HCT116 (cell line): Measurements from ENCODE around the gene CHEK1. TPM values are rescaled to one million over a fixed set of nuclear protein-coding genes. Genes with fewer than 3 reads are reported as not detected.

Experiments used
- ATAC-seq: fragments of 200-7000 bp; cut with Tn5 transposase; 2 replicates; pipeline ENCODE4 v1.9.1; 2020; ENCODE audit warnings: mild to moderate bottlenecking, moderate library complexity
- BruUV-seq: library from RNA; stranded (reverse); fragments of 400-500 nt; replicated peaks from 2 replicates; lab custom pipeline; 2021; lab: Mats Ljungman, UMichigan
- CTCF ChIA-PET: fragments of 300-600 bp; sonication (Branson Sonifier 250); formaldehyde crosslinking; loops from one replicate; lab custom pipeline; 2021; ENCODE audit warnings: antibody characterized with exemption; lab: Charles Lee
- POLR2A ChIA-PET: fragments of 300-600, 350-600 bp; sonication (Branson Sonifier 250); formaldehyde crosslinking; loops from one replicate; lab custom pipeline; 2021; ENCODE audit warnings: antibody characterized with exemption; lab: Charles Lee
- RAD21 ChIA-PET, 2 experiments: fragments of 300-600 bp; sonication (Branson Sonifier 250); formaldehyde crosslinking; loops; one replicate each; lab custom pipeline; 2023; ENCODE audit warnings: low total read pairs in 2 of 2; ENCODE audit not compliant: uncharacterized antibody in 2 of 2, unreplicated experiment in 2 of 2, low non-redundant PET in 1 of 2; lab: Charles Lee
- DNase-seq: peaks from one replicate; pipeline ENCODE4 v3.0.0-alpha.2; 2010; ENCODE audit warnings: low read depth, low spot score
- H2AFZ ChIP-seq: fragments of 200-600 bp; shearing (Covaris generic), sonication (generic); 2 replicates; pipeline ENCODE4 v1.6.1; 2017; ENCODE audit warnings: low read depth, mixed run types, mixed read lengths, antibody characterized with exemption, low read length; ENCODE audit not compliant: poor library complexity, severe bottlenecking
- H3K27ac ChIP-seq: 2 replicates; pipeline ENCODE4 v1.5.1; 2012; ENCODE audit warnings: low read depth, low read length
- H3K27me3 ChIP-seq: fragments of 200-600 bp; sonication (generic); 2 replicates; pipeline ENCODE4 v1.6.1; 2016; ENCODE audit warnings: mixed run types, low read length, mixed read lengths; ENCODE audit not compliant: insufficient read depth
- H3K36me3 ChIP-seq, 2 experiments: fragments of 200-500 bp in 1 of 2; fragments of 200-600 bp in 1 of 2; sonication (Bioruptor generic) in 1 of 2; sonication (generic) in 1 of 2; 2 replicates each; pipeline versions ENCODE4 v1.5.1 to v1.6.1; 2014 to 2016; ENCODE audit warnings: low read length in 2 of 2, inconsistent platforms in 1 of 2, mixed read lengths in 1 of 2, mixed run types in 1 of 2; ENCODE audit not compliant: insufficient read depth in 2 of 2, control insufficient read depth in 1 of 2
- H3K4me1 ChIP-seq, 2 experiments: fragments of 200-600 bp in 1 of 2; sonication (generic) in 1 of 2; 2 replicates each; pipeline versions ENCODE4 v1.5.1 to v1.6.1; 2012 to 2017; ENCODE audit warnings: low read length in 2 of 2, inconsistent platforms in 1 of 2, mild to moderate bottlenecking in 1 of 2, mixed read lengths in 1 of 2, mixed run types in 1 of 2, moderate library complexity in 1 of 2; ENCODE audit not compliant: insufficient read depth in 2 of 2, control insufficient read depth in 1 of 2
- H3K4me2 ChIP-seq: fragments of 200-600 bp; sonication (generic); 2 replicates; pipeline ENCODE4 v1.6.1; 2017; ENCODE audit warnings: mixed run types, low read length, mixed read lengths
- H3K4me3 ChIP-seq, 2 experiments: fragments of 200-600 bp in 1 of 2; sonication (generic) in 1 of 2; replicated peaks in 1 of 2; 2 replicates each; pipeline ENCODE4 v1.5.1; 2011 to 2016; ENCODE audit warnings: low read length in 2 of 2, control low read depth in 1 of 2, low read depth in 1 of 2, mild to moderate bottlenecking in 1 of 2, mixed read lengths in 1 of 2, mixed run types in 1 of 2
- H3K79me2 ChIP-seq: fragments of 200-600 bp; sonication (generic); 2 replicates; pipeline ENCODE4 v1.6.1; 2017; ENCODE audit warnings: mild to moderate bottlenecking, mixed run types, low read length, moderate library complexity, mixed read lengths; ENCODE audit not compliant: insufficient read depth
- H3K9ac ChIP-seq: fragments of 200-600 bp; sonication (generic); 2 replicates; pipeline ENCODE4 v1.6.1; 2016; ENCODE audit warnings: low read length, mixed read lengths
- H3K9me2 ChIP-seq: fragments of 200-600 bp; sonication (generic), shearing (Covaris generic); 2 replicates; pipeline ENCODE4 v1.6.1; 2017; ENCODE audit warnings: mixed run types, mild to moderate bottlenecking, moderate library complexity; ENCODE audit not compliant: insufficient read depth
- H3K9me3 ChIP-seq, 2 experiments: fragments of 200-500 bp in 1 of 2; fragments of 200-600 bp in 1 of 2; sonication (Bioruptor generic) in 1 of 2; sonication (generic) in 1 of 2; 2 replicates each; pipeline ENCODE4 v1.6.1; 2014 to 2017; ENCODE audit warnings: low read length in 2 of 2, mixed read lengths in 2 of 2, inconsistent platforms in 1 of 2, low read depth in 1 of 2, mild to moderate bottlenecking in 1 of 2, mixed run types in 1 of 2, moderate library complexity in 1 of 2; ENCODE audit not compliant: control insufficient read depth in 1 of 2, insufficient read depth in 1 of 2
- H4K20me1 ChIP-seq: fragments of 200-600 bp; sonication (generic), shearing (Covaris generic); 2 replicates; pipeline ENCODE4 v1.6.1; 2017; ENCODE audit warnings: mixed run types, mild to moderate bottlenecking, moderate library complexity; ENCODE audit not compliant: insufficient read depth
- CTCF ChIP-seq, 3 experiments: fragments of 200-600 bp in 1 of 3; sonication (generic) in 1 of 3; IDR thresholded peaks in 2 of 3; conservative IDR thresholded peaks in 1 of 3; 2 replicates each; pipeline ENCODE4 v1.5.1; 2012 to 2017; ENCODE audit warnings: low read depth in 2 of 3, low read length in 2 of 3, antibody characterized with exemption in 1 of 3, borderline replicate concordance in 1 of 3, control low read depth in 1 of 3, mild to moderate bottlenecking in 1 of 3, mixed read lengths in 1 of 3, mixed run types in 1 of 3, moderate library complexity in 1 of 3; ENCODE audit not compliant: insufficient read depth in 1 of 3
- EGR1 ChIP-seq: IDR thresholded peaks from 2 replicates; pipeline ENCODE4 v1.6.1; 2012; ENCODE audit warnings: low read depth
- EZH2phosphoT487 ChIP-seq: fragments of 200-600 bp; IDR thresholded peaks from 2 replicates; pipeline ENCODE4 v1.6.1; 2018; ENCODE audit warnings: antibody characterized with exemption, borderline replicate concordance
- FOSL1 ChIP-seq: IDR thresholded peaks from 2 replicates; pipeline ENCODE4 v1.6.1; 2012; ENCODE audit warnings: low read depth
- JUND ChIP-seq: IDR thresholded peaks from 2 replicates; pipeline ENCODE4 v1.6.1; 2012
- POLR2A ChIP-seq: IDR thresholded peaks from 2 replicates; pipeline ENCODE4 v1.7.0; 2011; ENCODE audit warnings: borderline replicate concordance; ENCODE audit not compliant: insufficient read depth, insufficient read length; ENCODE audit errors: extremely low read depth
- POLR2AphosphoS5 ChIP-seq: IDR thresholded peaks from 2 replicates; pipeline ENCODE4 v1.6.1; 2011; ENCODE audit warnings: mild to moderate bottlenecking, low read depth, low read length, moderate library complexity
- SRF ChIP-seq: IDR thresholded peaks from 2 replicates; pipeline ENCODE4 v1.6.1; 2012; ENCODE audit warnings: low read depth
- TCF7L2 ChIP-seq: IDR thresholded peaks from 2 replicates; pipeline ENCODE4 v1.7.0; 2011; ENCODE audit warnings: borderline replicate concordance, inconsistent platforms; ENCODE audit not compliant: insufficient read depth, insufficient read length; ENCODE audit errors: extremely low read depth
- YY1 ChIP-seq: IDR thresholded peaks from 2 replicates; pipeline ENCODE4 v1.6.1; 2011; ENCODE audit warnings: low read length, low read depth, moderate library complexity, mild to moderate bottlenecking; ENCODE audit not compliant: insufficient replicate concordance; ENCODE audit errors: extremely low read depth
- ZFX ChIP-seq: fragments of 450-650 bp; IDR thresholded peaks from 2 replicates; pipeline ENCODE4 v1.6.1; 2017
- ZNF274 ChIP-seq: fragments of 200-500 bp; sonication (Bioruptor generic); IDR thresholded peaks from 2 replicates; pipeline ENCODE4 v1.6.1; 2014; ENCODE audit warnings: mild to moderate bottlenecking, low read depth, low read length, inconsistent platforms
- intact Hi-C: fragments of 100-400 bp; cut with micrococcal nuclease; formaldehyde crosslinking; loops from 2 replicates; pipeline ENCODE4 v1.10.0; 2022
- total RNA-seq: library from RNA; stranded (reverse); gene quantifications from one replicate; pipeline ENCODE4 v1.2.1, GENCODE V29; 2021; ENCODE audit not compliant: unreplicated experiment
- TF ChIP-seq, protein P1 (sequence below): IDR thresholded peaks from 2 replicates; pipeline ENCODE4 v1.6.1; 2012; ENCODE audit warnings: low read depth
- TF ChIP-seq, protein P2 (sequence below): IDR thresholded peaks from 2 replicates; pipeline ENCODE4 v1.6.1; 2012

CHEK1 gene
- total RNA-seq, 1 experiment from 2014 or later = 69.3 TPM

GRCh38 chr11:125679837-125680236, 54.9 kb downstream of the CHEK1 start:
- no peak overlapping the region for H2AFZ ChIP-seq
- peaks cover 2 to 7% of the 10 kb centered on the region in 2 experiments; a peak in 3 of 4 replicates for H3K36me3 ChIP-seq
- ChIA-PET POLR2A (interaction anchor here (1.5 kb wide), 1 partner anchor 54 kb away, joined by 3 read pairs; no protein-coding TSS in a partner anchor), CTCF (interaction anchor here (0.5 to 1.3 kb wide), 5 partner anchors 9 to 31 kb away, joined by 3 read pairs; no protein-coding TSS in a partner anchor), RAD21 (no interaction called here)
- no peaks in the 10 kb centered on the region for H3K9me2 ChIP-seq
- intact Hi-C loops = no loop called here
- H3K27ac ChIP-seq = no peak overlapping the region
- no peak overlapping the region for H3K4me3 ChIP-seq
- H3K4me2 ChIP-seq = no peak overlapping the region
- H4K20me1 ChIP-seq = no peaks in the 10 kb centered on the region
- DNase-seq (no peak), ATAC-seq (no peak)
- H3K79me2 ChIP-seq = no peaks in the 10 kb centered on the region
- BruUV-seq = no TSS peak
- H3K9me3 ChIP-seq = no peaks in the 10 kb centered on the region
- H3K4me1 ChIP-seq = no peaks in the 10 kb centered on the region
- no peaks in the 10 kb centered on the region for H3K27me3 ChIP-seq
- TF ChIP-seq TCF7L2 = no peak
- no peak for TF ChIP-seq EGR1
- no peak for TF ChIP-seq SRF
- no peak for TF ChIP-seq JUND
- TF ChIP-seq ZNF274 = no peak
- no peak for TF ChIP-seq FOSL1
- no peak for TF ChIP-seq POLR2A
- TF ChIP-seq, protein P1, sequence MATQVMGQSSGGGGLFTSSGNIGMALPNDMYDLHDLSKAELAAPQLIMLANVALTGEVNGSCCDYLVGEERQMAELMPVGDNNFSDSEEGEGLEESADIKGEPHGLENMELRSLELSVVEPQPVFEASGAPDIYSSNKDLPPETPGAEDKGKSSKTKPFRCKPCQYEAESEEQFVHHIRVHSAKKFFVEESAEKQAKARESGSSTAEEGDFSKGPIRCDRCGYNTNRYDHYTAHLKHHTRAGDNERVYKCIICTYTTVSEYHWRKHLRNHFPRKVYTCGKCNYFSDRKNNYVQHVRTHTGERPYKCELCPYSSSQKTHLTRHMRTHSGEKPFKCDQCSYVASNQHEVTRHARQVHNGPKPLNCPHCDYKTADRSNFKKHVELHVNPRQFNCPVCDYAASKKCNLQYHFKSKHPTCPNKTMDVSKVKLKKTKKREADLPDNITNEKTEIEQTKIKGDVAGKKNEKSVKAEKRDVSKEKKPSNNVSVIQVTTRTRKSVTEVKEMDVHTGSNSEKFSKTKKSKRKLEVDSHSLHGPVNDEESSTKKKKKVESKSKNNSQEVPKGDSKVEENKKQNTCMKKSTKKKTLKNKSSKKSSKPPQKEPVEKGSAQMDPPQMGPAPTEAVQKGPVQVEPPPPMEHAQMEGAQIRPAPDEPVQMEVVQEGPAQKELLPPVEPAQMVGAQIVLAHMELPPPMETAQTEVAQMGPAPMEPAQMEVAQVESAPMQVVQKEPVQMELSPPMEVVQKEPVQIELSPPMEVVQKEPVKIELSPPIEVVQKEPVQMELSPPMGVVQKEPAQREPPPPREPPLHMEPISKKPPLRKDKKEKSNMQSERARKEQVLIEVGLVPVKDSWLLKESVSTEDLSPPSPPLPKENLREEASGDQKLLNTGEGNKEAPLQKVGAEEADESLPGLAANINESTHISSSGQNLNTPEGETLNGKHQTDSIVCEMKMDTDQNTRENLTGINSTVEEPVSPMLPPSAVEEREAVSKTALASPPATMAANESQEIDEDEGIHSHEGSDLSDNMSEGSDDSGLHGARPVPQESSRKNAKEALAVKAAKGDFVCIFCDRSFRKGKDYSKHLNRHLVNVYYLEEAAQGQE = no peak
- TF ChIP-seq EZH2phosphoT487 = no peak
- no peak for TF ChIP-seq POLR2AphosphoS5
- TF ChIP-seq CTCF (IDR thresholded peaks at IDR 0.05 in 2 of 3, conservative IDR thresholded peaks at IDR 0.05 in 1 of 3; ENCODE audit: borderline replicate concordance in 1 of 3, insufficient read depth in 1 of 3, low read depth in 2 of 3, low read length in 2 of 3) = no peak
- TF ChIP-seq YY1 = no peak
- TF ChIP-seq ZFX = no peak
- TF ChIP-seq, protein P2, sequence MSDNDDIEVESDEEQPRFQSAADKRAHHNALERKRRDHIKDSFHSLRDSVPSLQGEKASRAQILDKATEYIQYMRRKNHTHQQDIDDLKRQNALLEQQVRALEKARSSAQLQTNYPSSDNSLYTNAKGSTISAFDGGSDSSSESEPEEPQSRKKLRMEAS = no peak
- H3K9ac ChIP-seq = no peak overlapping the region
